Measurements from ENCODE around the gene KCTD6. TPM values are rescaled to one million over a fixed set of nuclear protein-coding genes. Genes with fewer than 3 reads are reported as not detected.

The KCTD6 gene
- total RNA-seq, 1 donor from 2014 or later = 8.2 TPM

DNA sequence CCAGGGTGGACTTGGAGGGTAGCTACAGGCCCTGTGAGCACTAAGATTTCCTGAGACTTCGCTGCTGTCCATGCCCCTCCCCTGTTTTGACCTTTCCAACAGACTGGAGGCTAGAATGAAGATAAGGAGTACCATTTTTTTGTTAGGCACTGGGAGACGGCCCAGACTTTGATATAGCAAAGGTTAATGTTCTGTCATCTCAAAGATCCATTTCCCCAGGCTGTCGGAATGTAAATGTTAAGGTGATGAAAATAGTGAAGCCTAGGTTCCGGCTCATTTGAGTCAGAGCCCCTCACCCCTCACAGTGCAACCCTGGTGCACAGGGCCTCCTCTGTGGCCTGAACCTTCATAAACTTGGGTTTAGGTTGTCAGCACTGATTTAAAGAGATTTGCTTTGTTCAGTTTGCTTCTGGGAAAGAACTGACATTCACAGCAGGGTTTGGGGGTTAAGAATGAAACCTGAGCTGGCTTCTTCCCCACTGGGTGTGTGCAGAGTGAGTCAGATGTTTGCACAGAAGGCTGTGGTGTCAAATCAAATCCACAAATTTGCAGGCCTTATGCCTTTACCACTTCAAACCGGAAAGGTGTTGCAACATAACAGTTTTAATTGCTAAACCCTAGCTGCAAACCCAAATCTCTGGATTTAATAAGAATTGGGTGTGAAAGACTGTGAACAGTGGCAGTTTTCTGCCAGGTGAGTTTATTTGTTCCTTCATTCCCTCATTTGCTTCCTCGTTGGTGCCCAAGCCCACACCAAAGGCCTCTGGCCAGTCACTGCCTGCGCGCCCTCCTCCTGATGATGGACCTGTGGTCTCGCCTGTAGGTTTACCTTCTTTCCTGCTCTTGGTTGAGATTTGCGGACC lies 20.6 kb upstream of the KCTD6 start:
- ATAC-seq = peak; percentile 91
- intact Hi-C loops (cut with DNase I) = no loop called here
- DNase-seq = no peak
- Histone ChIP-seq H3K4me1 (peaks cover 21% of the 10 kb centered on the region), H3K9me3 (no peaks in the 10 kb centered on the region), H3K27me3 (no peaks in the 10 kb centered on the region), H3K36me3 (no peaks in the 10 kb centered on the region), H3K4me3 (no peak overlapping the region), H3K27ac (peak overlapping the region; percentile 51)
- TF ChIP-seq, protein P1, sequence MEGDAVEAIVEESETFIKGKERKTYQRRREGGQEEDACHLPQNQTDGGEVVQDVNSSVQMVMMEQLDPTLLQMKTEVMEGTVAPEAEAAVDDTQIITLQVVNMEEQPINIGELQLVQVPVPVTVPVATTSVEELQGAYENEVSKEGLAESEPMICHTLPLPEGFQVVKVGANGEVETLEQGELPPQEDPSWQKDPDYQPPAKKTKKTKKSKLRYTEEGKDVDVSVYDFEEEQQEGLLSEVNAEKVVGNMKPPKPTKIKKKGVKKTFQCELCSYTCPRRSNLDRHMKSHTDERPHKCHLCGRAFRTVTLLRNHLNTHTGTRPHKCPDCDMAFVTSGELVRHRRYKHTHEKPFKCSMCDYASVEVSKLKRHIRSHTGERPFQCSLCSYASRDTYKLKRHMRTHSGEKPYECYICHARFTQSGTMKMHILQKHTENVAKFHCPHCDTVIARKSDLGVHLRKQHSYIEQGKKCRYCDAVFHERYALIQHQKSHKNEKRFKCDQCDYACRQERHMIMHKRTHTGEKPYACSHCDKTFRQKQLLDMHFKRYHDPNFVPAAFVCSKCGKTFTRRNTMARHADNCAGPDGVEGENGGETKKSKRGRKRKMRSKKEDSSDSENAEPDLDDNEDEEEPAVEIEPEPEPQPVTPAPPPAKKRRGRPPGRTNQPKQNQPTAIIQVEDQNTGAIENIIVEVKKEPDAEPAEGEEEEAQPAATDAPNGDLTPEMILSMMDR (IDR thresholded peaks at IDR 0.05) = no peak

DNA sequence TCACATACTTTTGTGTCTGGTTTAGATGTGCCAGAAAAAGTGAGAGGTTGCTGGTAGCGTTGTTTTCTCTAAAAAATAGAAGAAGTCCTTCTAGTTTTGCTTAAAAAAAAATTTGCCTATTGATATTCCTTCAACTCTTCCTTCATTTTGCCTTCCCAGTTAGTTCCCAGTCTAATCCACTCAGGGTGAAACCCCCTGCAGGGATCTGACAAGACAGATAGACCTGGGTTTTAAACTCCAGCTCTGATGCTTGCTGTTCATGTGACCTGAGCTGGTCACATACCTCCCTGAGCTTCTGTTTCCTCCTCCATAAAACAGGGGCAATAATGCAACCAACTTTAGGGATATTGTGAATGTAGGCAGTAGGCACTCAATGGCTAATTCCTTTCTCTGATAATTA lies 18.6 kb upstream of the KCTD6 start:
- peaks cover 25% of the 10 kb centered on the region for H3K4me1 ChIP-seq
- no peak overlapping the region for H3K4me3 ChIP-seq
- H3K36me3 ChIP-seq = no peaks in the 10 kb centered on the region
- H3K9me3 ChIP-seq = no peaks in the 10 kb centered on the region
- DNase-seq (no peak), ATAC-seq (no peak)
- H3K27me3 ChIP-seq = no peaks in the 10 kb centered on the region
- intact Hi-C loops (cut with DNase I) = no loop called here
- TF ChIP-seq, protein P1 (IDR thresholded peaks at IDR 0.05) = no peak
- H3K27ac ChIP-seq = no peak overlapping the region

DNA sequence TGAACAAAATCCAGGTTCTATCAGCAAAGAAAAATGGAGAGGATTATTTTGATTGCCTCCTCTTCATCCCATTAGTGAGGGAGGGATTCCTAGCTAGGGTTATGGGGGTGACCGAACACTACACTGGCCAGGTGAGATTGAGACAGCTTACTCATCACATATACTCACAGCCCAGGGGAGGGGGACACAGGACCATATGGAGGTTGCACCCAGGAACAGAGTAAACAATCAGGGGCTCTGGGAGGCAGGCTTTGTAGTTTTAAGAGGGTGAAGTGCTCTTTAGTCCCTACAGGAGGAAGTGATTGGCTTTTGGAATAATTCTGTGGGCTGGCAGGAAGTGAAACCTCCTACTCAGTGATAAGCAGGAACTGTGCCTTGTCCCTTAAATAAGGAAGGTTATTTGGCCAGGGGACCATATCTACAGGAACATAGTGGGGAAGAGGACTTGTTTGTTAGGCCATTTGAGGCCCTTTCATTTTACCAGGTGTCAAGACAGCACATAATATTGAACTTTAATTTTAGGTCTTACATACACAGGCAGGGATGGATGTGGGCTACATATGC lies 17.5 kb upstream of the KCTD6 start:
- TF ChIP-seq, protein P1 (IDR thresholded peaks at IDR 0.05) = no peak
- H3K9me3 ChIP-seq = no peaks in the 10 kb centered on the region
- DNase-seq = no peak
- H3K4me3 ChIP-seq = no peak overlapping the region
- intact Hi-C loops (cut with DNase I) = no loop called here
- ATAC-seq = peak; percentile 83
- H3K4me1 ChIP-seq = peaks cover 25% of the 10 kb centered on the region
- no peak overlapping the region for H3K27ac ChIP-seq
- no peaks in the 10 kb centered on the region for H3K27me3 ChIP-seq
- H3K36me3 ChIP-seq = no peaks in the 10 kb centered on the region

DNA sequence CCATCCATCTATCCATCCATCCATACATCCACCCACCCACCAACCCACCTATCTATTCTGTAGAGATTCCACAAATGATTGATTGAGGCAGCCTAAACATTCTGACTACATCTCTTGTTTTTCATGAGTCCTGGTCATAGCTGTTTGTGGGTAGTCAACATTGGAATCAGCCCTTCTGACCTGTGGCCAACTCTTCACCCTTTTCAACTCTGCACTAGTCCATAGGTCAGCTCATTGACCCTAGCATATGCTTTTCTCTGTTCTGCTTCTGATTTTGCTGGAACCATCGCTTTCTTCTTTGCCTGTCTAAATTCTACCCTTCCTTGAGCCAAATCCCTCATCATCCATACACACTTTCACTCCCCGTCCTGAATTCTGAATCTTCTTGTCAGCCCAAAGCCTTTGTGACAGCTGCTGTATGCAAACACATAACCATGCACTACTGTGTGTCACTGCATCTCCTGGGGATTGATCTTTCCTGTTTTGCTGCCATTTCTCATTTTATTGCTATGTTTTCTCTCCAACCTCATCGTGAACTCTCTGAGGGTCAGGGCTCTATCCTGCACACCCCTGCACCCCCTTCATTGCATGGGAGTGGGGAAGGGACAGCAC lies 16.8 kb upstream of the KCTD6 start:
- DNase-seq = no peak
- no peak for ATAC-seq
- intact Hi-C loops (cut with DNase I) = no loop called here
- TF ChIP-seq, protein P1 (IDR thresholded peaks at IDR 0.05) = no peak
- Histone ChIP-seq H3K27me3 (no peaks in the 10 kb centered on the region), H3K4me3 (no peak overlapping the region), H3K36me3 (no peaks in the 10 kb centered on the region), H3K9me3 (no peaks in the 10 kb centered on the region), H3K4me1 (peaks cover 25% of the 10 kb centered on the region), H3K27ac (no peak overlapping the region)

DNA sequence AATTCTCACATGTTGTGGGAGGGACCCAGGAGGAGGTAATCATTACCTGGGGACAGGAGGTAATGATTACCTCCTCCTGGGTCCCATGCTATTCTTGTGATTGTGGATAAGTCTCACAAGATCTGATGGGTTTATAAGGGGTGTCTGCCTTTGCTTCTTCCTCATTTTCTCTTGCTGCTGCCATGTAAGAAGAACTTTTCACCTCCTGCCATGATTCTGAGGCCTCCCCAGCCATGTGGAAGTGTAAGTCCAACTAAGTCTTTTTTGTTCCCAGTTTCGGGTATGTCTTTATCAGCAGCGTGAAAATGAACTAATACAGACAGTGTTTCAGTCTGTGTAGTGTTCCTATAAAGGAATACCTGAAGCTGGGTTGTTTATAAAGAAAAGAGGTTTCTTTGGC lies 13.1 kb upstream of the KCTD6 start:
- no peaks in the 10 kb centered on the region for H3K9me3 ChIP-seq
- H3K27ac ChIP-seq = no peak overlapping the region
- no peaks in the 10 kb centered on the region for H3K27me3 ChIP-seq
- intact Hi-C loops (cut with DNase I) = no loop called here
- H3K4me1 ChIP-seq = peaks cover 11% of the 10 kb centered on the region
- TF ChIP-seq, protein P1 (IDR thresholded peaks at IDR 0.05) = no peak
- no peak for ATAC-seq
- no peak overlapping the region for H3K4me3 ChIP-seq
- no peaks in the 10 kb centered on the region for H3K36me3 ChIP-seq
- no peak for DNase-seq

All from upper lobe of right lung (tissue), 1 donor.